Activated T-helper 1 cell treated with Interleukin-2 at 50 U/mL for 16 hours (primary cell): ENCODE measurements around the gene LTO1.

ENCODE experiments used
- DNase-seq: peaks from one replicate; pipeline ENCODE4 v3.0.0-alpha.2; 2020; ENCODE audit warnings: low read depth

LTO1 gene

GRCh38 chr11:69644962-69645675, 30.0 kb downstream of the LTO1 start:
- DNase-seq, result no peak

DNA sequence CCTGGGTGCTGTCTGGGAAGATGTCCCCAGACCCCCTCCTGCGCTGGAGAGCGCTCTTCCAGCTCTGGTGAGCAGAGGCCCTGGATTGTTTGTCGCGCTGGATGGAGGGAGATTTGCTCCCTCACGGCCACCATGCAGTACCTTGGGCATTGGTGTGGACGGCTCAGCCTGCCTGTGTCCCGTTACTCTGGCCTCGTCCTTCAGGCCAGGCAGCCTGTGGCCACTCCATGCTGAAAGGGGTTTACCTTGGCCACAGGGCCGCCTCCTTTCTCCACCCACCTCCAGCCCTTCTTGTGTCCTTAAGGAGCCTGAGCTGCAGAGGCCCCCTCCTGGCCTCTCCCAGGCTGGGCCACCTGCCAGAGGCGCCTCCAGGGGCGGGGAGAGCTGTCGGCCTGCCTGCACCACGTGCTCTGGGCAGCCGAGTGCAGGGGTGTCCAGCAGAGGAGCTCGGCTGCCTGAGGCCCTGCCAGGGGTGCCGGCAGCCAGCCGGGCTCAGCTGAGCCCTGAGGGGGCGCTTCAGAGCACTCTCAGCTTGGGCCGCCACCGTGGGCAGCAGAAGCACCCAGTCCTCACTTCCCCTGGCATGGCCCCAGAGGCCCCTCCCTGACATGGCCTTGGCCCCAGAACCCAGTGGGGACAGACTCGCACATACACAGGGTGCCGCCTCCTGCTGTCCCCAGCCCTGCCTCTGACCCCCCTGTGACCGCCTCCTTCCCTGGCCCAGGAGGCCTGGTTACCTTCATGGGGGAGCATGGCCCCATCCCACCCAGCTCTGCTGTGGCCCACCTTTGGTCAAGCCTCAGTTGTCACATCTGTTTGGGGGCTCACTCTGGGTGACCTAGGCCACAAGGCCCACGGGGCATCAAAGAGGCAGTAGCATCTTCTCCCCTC, 30.8 kb downstream of the LTO1 start:
- no peak for DNase-seq

GRCh38 chr11:69643646-69644045, 31.5 kb downstream of the LTO1 start:
- no peak for DNase-seq

GRCh38 chr11:69642913-69643632, 32.1 kb downstream of the LTO1 start:
- DNase-seq, result peak; percentile 63

DNA sequence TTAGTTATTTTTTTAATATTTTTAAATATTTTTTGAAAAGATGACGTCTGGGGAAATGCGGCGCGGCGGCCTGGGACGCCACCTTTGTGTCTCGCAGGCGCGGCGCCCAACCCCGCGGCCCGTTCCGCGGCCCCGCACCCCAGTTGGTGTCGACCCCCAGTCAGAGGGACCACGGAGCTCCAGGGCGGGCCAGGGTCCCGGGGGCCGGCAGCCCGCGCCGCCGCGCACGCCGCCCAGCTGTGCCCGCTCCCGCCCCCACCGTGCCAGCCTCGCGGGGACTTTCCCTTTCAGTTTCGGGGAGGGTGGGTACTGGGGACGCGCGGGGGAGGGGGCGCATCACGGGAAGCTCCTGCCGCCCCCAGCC, 32.6 kb downstream of the LTO1 start:
- DNase-seq, result no peak

DNA sequence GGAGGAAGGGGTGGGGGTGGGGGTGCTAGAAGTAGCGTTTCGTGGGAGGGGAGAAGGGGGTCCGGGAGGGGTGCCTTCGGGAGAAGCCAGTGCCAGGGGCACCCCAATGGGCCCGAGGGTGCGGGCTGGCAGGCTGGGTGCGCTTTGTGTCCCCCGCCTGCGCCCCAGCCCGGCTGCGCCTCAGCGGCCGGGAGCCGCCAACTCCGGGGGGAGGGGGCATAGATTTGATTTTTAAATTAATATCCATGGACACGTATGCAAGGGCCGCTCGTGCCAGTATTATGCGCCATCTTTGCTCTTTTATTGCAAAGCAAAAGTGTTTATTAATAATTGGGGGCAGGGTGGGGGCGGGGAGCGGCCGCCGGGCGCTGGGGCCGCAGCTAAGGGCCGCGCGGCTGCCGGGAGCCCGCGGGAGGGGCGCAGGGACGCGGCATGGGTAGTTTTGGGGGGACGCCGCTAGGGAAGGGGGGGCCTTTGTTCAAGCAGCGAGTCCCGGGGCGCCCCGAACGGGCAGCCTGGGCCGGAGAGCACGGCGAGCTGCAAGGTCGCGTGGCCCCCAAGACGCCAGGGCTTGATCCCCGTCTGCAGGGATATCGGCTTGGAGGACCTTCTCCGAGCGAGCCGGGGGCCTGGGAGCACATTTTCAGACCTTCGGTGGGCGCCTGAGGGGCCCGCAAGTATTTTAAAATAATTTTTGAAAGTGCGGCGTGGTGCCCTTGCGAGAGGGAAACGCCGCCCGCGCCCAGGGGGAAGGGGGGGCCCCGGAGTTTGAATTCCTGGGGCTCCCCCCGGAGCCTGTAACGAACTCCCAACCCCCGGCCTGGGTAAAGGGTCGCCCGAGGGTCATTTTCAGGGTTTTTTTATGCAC, 33.2 kb downstream of the LTO1 start:
- DNase-seq, result no peak

DNA sequence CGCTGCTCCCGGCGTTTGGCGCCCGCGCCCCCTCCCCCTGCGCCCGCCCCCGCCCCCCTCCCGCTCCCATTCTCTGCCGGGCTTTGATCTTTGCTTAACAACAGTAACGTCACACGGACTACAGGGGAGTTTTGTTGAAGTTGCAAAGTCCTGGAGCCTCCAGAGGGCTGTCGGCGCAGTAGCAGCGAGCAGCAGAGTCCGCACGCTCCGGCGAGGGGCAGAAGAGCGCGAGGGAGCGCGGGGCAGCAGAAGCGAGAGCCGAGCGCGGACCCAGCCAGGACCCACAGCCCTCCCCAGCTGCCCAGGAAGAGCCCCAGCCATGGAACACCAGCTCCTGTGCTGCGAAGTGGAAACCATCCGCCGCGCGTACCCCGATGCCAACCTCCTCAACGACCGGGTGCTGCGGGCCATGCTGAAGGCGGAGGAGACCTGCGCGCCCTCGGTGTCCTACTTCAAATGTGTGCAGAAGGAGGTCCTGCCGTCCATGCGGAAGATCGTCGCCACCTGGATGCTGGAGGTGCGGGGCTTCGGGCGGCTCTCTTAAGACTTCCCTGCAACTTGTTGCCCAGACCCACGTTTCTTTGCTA, 34.1 kb downstream of the LTO1 start, which contains the start of gene CCND1:
Gene CCND1 (plus strand): TSS at position 162 of the 587 bp plus-strand sequence. CDS start 158 bp downstream, at position 320.
- no peak for DNase-seq

DNA sequence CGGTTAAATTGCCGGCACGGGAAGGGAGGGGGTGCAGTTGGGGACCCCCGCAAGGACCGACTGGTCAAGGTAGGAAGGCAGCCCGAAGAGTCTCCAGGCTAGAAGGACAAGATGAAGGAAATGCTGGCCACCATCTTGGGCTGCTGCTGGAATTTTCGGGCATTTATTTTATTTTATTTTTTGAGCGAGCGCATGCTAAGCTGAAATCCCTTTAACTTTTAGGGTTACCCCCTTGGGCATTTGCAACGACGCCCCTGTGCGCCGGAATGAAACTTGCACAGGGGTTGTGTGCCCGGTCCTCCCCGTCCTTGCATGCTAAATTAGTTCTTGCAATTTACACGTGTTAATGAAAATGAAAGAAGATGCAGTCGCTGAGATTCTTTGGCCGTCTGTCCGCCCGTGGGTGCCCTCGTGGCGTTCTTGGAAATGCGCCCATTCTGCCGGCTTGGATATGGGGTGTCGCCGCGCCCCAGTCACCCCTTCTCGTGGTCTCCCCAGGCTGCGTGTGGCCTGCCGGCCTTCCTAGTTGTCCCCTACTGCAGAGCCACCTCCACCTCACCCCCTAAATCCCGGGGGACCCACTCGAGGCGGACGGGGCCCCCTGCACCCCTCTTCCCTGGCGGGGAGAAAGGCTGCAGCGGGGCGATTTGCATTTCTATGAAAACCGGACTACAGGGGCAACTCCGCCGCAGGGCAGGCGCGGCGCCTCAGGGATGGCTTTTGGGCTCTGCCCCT, 34.7 kb downstream of the LTO1 start:
- DNase-seq, result no peak

GRCh38 chr11:69639831-69640230, 35.3 kb downstream of the LTO1 start:
- no peak for DNase-seq

GRCh38 chr11:69638941-69639681, 36.0 kb downstream of the LTO1 start:
- no peak for DNase-seq

GRCh38 chr11:69637941-69638871, 36.9 kb downstream of the LTO1 start:
- no peak for DNase-seq

GRCh38 chr11:69637198-69637940, 37.8 kb downstream of the LTO1 start:
- no peak for DNase-seq

DNA sequence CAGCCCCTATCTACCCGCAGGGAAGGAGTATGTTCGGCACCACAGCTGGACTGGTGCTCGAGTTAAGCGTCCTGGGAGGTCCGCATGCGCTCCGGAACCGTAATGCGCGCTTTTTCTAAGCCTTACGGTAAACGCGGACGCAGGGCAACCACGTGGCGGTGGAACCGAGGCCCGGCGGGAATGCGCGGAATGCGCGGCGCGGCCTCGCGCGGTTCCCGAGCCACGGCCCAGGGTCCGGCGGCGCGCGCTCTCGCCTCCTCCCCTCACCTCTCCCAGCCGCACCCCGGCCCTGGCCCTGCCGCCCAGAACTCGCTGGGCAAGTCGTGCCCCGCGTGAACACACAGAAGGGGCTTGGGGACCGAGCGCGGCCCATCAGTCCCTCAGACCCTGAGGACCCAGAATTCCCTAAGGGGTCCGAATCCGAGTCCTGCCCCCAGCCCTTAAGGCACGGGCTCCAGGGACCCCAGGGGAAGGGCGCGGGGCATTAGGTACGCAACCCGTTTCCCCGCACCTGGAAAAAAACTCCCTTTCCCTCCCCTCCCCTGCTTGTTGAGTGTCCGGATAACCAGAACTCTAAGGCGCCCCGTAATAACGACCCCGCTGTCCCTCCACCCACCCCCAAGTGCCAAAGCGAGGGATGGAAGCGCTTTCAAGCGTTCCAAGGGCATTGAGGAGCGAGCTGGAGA, 38.5 kb downstream of the LTO1 start:
- no peak for DNase-seq

- no peak for DNase-seq
Measured at GRCh38 chr11:69635804-69636511, 39.2 kb downstream of the LTO1 start.

GRCh38 chr11:69635195-69635594, 40.0 kb downstream of the LTO1 start:
- no peak for DNase-seq

DNA sequence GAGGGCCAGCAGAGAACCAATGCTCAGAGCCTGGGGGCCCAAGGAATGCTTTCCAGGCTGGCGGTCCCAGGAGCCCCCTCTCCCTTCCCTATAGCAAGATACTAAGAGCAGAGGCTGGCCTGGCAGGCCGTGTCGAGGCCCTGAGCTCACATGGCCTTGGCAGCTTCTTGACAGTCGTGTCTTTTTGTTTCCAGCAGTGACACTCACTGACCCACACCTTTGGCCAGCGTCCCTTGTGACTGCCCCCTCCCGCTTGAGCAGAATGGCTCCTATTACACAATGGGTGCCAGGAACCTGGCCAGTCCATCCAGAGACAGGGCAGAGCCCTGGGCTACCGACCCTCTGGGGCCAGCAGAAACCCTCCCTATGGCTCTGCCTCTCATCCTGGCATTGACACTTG, 40.6 kb downstream of the LTO1 start:
- no peak for DNase-seq

DNA sequence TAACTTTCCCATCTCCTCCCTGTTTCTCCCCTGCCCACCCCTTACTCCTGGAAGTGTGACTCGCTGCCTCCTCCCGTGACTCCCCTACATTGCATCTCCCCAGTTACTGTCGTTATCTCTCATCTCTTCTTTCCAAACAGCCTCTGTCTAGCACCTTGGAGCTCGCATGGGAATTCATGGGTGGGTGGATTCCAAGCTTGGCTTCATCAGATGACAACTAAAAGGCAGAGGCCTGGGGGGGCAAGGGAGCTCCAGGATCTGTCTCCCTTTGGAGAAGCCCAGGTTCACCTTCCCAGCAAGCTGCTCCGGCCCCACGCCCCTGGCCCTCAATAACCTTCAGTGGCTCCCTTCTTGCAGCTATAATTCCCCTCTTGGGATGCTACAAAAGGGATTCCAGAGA, 41.1 kb downstream of the LTO1 start:
- no peak for DNase-seq
